ENCODE data around the gene TECPR2. TPM values are rescaled to one million over a fixed set of nuclear protein-coding genes. Genes with fewer than 3 reads are reported as not detected.

The TECPR2 gene
- total and polyA plus RNA-seq, 4 donors, result 2.0 to 12.6 (median 5.2) TPM

DNA sequence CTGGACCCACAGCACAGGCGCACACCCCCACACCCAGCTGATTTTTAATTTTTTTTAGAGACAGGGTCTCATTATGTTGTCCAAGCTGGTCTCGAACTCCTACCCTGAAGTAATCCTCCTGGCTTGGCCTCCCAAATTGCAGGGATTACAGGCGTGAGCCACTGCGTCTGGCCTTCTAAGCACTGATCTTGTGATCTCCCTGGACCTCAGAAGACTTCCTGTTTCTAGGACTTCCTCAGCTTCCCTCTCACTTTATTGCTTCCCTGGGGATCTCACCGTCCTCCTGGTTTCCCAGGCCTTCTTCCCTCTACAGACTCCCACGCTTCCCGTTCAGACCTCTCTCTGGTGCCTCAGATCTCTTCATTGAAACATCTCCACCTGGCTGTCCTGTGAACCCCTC lies 29.4 kb upstream of the TECPR2 start:
- DNase-seq (ENCODE audit: low spot score), result no peak
- H3K9ac ChIP-seq (ENCODE audit: low read depth in 1 of 2, low read length in 2 of 2), result no peak overlapping the region
- no peaks in the 10 kb centered on the region for H3K4me1 ChIP-seq (ENCODE audit: control insufficient read depth in 4 of 4, insufficient read depth in 4 of 4, low read length in 3 of 4)
- no peak overlapping the region for H3K4me3 ChIP-seq (ENCODE audit: low read depth in 1 of 3, low read length in 3 of 3)
- H3K9me3 ChIP-seq (ENCODE audit: control insufficient read depth in 4 of 4, low read length in 3 of 4), result no peaks in the 10 kb centered on the region
- H3K36me3 ChIP-seq (ENCODE audit: control insufficient read depth in 4 of 4, insufficient read depth in 3 of 4, low read depth in 1 of 4, low read length in 3 of 4), result peaks cover 0 to 4% (median 4%) of the 10 kb centered on the region in 4 donors
- H3K27ac ChIP-seq (ENCODE audit: low read depth in 1 of 2, low read length in 2 of 2), result no peak overlapping the region
- 84% methylated on average over 7 of the region's 7 CpGs for WGBS
- TF ChIP-seq NR2F2 (IDR thresholded peaks at IDR 0.05), result no peak
- TF ChIP-seq JUND (IDR thresholded peaks at IDR 0.05), result no peak
- TF ChIP-seq FOXA2 (IDR thresholded peaks at IDR 0.05), result no peak
- no peak for TF ChIP-seq HNF4A (conservative IDR thresholded peaks at IDR 0.05)
- no peak for TF ChIP-seq SP1 (IDR thresholded peaks at IDR 0.05)
- TF ChIP-seq, protein P1, sequence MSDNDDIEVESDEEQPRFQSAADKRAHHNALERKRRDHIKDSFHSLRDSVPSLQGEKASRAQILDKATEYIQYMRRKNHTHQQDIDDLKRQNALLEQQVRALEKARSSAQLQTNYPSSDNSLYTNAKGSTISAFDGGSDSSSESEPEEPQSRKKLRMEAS (IDR thresholded peaks at IDR 0.05), result no peak
- H3K27me3 ChIP-seq (ENCODE audit: control insufficient read depth in 4 of 4, insufficient read depth in 4 of 4, low read length in 3 of 4), result no peaks in the 10 kb centered on the region

DNA sequence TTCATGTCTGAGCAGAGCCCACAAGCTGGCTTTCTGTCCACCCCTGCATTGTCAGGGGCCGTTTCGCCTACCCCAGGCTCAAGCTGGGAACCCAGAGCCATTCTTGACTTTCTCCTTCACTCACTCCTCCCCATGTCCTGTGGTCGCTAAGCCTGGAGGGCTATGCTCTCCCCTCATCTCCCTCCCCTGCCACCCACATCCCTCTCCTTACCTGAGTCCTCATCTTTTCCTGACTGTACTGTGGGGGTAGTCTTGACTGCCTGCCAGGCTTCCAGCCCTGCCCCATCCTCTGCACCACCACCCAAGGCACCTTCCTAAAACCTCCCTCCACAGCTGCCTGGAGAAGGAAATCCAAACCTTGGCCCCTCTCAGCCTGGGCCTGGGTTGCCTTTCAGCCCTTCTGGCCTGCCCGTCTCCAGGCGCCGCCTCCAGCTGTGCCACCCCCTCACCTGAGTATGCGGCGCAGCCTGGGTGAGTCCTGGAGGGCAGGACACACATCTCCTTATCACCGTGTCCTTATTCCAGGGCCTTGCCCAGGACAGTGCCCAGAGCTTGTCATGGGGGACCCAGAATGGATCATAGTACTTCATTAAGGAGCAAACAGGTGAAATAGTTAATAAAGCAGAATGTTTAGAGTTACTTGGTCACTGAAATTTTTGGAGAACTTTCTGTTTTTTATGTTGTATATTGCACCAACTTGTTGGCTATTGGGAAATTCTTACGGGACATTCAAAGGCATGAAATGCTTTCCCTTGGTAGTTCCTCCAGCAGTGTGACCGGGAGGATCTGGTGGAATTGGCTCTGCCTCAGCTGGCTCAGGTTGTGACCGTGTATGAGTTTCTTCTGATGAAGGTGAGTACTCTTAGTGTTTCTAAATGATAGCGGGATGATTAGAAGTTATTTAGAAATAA lies 28.7 kb upstream of the TECPR2 start:
- H3K4me1 ChIP-seq (ENCODE audit: control insufficient read depth in 4 of 4, insufficient read depth in 4 of 4, low read length in 3 of 4), result no peaks in the 10 kb centered on the region
- H3K9ac ChIP-seq (ENCODE audit: low read depth in 1 of 2, low read length in 2 of 2), result no peak overlapping the region
- no peak overlapping the region for H3K4me3 ChIP-seq (ENCODE audit: low read depth in 1 of 3, low read length in 3 of 3)
- TF ChIP-seq, protein P2, sequence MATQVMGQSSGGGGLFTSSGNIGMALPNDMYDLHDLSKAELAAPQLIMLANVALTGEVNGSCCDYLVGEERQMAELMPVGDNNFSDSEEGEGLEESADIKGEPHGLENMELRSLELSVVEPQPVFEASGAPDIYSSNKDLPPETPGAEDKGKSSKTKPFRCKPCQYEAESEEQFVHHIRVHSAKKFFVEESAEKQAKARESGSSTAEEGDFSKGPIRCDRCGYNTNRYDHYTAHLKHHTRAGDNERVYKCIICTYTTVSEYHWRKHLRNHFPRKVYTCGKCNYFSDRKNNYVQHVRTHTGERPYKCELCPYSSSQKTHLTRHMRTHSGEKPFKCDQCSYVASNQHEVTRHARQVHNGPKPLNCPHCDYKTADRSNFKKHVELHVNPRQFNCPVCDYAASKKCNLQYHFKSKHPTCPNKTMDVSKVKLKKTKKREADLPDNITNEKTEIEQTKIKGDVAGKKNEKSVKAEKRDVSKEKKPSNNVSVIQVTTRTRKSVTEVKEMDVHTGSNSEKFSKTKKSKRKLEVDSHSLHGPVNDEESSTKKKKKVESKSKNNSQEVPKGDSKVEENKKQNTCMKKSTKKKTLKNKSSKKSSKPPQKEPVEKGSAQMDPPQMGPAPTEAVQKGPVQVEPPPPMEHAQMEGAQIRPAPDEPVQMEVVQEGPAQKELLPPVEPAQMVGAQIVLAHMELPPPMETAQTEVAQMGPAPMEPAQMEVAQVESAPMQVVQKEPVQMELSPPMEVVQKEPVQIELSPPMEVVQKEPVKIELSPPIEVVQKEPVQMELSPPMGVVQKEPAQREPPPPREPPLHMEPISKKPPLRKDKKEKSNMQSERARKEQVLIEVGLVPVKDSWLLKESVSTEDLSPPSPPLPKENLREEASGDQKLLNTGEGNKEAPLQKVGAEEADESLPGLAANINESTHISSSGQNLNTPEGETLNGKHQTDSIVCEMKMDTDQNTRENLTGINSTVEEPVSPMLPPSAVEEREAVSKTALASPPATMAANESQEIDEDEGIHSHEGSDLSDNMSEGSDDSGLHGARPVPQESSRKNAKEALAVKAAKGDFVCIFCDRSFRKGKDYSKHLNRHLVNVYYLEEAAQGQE (IDR thresholded peaks at IDR 0.05), result no peak
- no peak for TF ChIP-seq GABPA (IDR thresholded peaks at IDR 0.05 in 1 of 2, conservative IDR thresholded peaks at IDR 0.05 in 1 of 2)
- no peak for TF ChIP-seq HNF4A (conservative IDR thresholded peaks at IDR 0.05)
- TF ChIP-seq NR2F2 (IDR thresholded peaks at IDR 0.05), result no peak
- TF ChIP-seq, protein P1 (IDR thresholded peaks at IDR 0.05), result no peak
- TF ChIP-seq EGR1 (IDR thresholded peaks at IDR 0.05; ENCODE audit: low read depth in 2 of 2), result no peak
- TF ChIP-seq, protein P3, sequence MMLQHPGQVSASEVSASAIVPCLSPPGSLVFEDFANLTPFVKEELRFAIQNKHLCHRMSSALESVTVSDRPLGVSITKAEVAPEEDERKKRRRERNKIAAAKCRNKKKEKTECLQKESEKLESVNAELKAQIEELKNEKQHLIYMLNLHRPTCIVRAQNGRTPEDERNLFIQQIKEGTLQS (IDR thresholded peaks at IDR 0.05), result no peak
- no peak for TF ChIP-seq TAF1 (conservative IDR thresholded peaks at IDR 0.05)
- TF ChIP-seq RAD21 (IDR thresholded peaks at IDR 0.05), result no peak
- TF ChIP-seq HNF4G (IDR thresholded peaks at IDR 0.05), result no peak
- no peak for TF ChIP-seq FOXA2 (IDR thresholded peaks at IDR 0.05)
- TF ChIP-seq RXRA (IDR thresholded peaks at IDR 0.05), result no peak
- TF ChIP-seq, protein P4, sequence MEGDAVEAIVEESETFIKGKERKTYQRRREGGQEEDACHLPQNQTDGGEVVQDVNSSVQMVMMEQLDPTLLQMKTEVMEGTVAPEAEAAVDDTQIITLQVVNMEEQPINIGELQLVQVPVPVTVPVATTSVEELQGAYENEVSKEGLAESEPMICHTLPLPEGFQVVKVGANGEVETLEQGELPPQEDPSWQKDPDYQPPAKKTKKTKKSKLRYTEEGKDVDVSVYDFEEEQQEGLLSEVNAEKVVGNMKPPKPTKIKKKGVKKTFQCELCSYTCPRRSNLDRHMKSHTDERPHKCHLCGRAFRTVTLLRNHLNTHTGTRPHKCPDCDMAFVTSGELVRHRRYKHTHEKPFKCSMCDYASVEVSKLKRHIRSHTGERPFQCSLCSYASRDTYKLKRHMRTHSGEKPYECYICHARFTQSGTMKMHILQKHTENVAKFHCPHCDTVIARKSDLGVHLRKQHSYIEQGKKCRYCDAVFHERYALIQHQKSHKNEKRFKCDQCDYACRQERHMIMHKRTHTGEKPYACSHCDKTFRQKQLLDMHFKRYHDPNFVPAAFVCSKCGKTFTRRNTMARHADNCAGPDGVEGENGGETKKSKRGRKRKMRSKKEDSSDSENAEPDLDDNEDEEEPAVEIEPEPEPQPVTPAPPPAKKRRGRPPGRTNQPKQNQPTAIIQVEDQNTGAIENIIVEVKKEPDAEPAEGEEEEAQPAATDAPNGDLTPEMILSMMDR (IDR thresholded peaks at IDR 0.05; ENCODE audit: low read depth, low read length, missing input control), result no peak
- no peak for TF ChIP-seq YY1 (IDR thresholded peaks at IDR 0.05)
- TF ChIP-seq JUND (IDR thresholded peaks at IDR 0.05), result no peak
- TF ChIP-seq SP1 (IDR thresholded peaks at IDR 0.05), result no peak
- H3K27ac ChIP-seq (ENCODE audit: low read depth in 1 of 2, low read length in 2 of 2), result no peak overlapping the region
- H3K36me3 ChIP-seq (ENCODE audit: control insufficient read depth in 4 of 4, insufficient read depth in 3 of 4, low read depth in 1 of 4, low read length in 3 of 4), result peaks cover 3 to 9% (median 4%) of the 10 kb centered on the region in 4 donors
- H3K27me3 ChIP-seq (ENCODE audit: control insufficient read depth in 4 of 4, insufficient read depth in 4 of 4, low read length in 3 of 4), result no peaks in the 10 kb centered on the region
- 96% methylated on average over 13 of the region's 13 CpGs for WGBS
- H3K9me3 ChIP-seq (ENCODE audit: control insufficient read depth in 4 of 4, low read length in 3 of 4), result no peaks in the 10 kb centered on the region
- no peak for DNase-seq (ENCODE audit: low spot score)
